WTC11 (cell line): ENCODE results near the gene PTGS1.

Experiments used
- CREB1 ChIP-seq: sonication (generic); formaldehyde crosslinking; IDR thresholded peaks from 2 replicates; pipeline ENCODE4 v1.8.0; 2023; ENCODE audit warnings: mild to moderate bottlenecking, missing genetic modification reagents
- FOXP1 ChIP-seq: sonication (generic); formaldehyde crosslinking; IDR thresholded peaks from 2 replicates; pipeline ENCODE4 v1.8.0; 2022; ENCODE audit warnings: missing genetic modification reagents, mild to moderate bottlenecking, moderate library complexity, borderline replicate concordance
- JUN ChIP-seq: sonication (generic); formaldehyde crosslinking; IDR thresholded peaks from 2 replicates; pipeline ENCODE4 v1.8.0; 2023; ENCODE audit warnings: mild to moderate bottlenecking, missing genetic modification reagents
- KAT7 ChIP-seq: sonication (generic); formaldehyde crosslinking; IDR thresholded peaks from 2 replicates; pipeline ENCODE4 v1.8.1; 2023; ENCODE audit warnings: missing genetic modification reagents, mild to moderate bottlenecking, borderline replicate concordance
- TEAD4 ChIP-seq: sonication (generic); formaldehyde crosslinking; IDR thresholded peaks from 2 replicates; pipeline ENCODE4 v1.8.0; 2022; ENCODE audit warnings: mild to moderate bottlenecking, missing genetic modification reagents
- ZNF138 ChIP-seq: sonication (generic); formaldehyde crosslinking; conservative IDR thresholded peaks from 2 replicates; pipeline ENCODE4 v1.8.1; 2022; ENCODE audit warnings: mild to moderate bottlenecking, moderate library complexity, missing genetic modification reagents
- ZNF416 ChIP-seq: fragments of 250-450 bp; sonication (Bioruptor Pico); IDR thresholded peaks from 2 replicates; pipeline ENCODE4 v1.9.0; 2021; ENCODE audit warnings: mild to moderate bottlenecking, inconsistent platforms
- ZSCAN18 ChIP-seq: fragments of 250-450 bp; sonication (Bioruptor Pico); IDR thresholded peaks from 2 replicates; pipeline ENCODE4 v2.1.2; 2022; ENCODE audit warnings: mild to moderate bottlenecking, moderate library complexity
- TF ChIP-seq, protein P1 (sequence below): sonication (generic); formaldehyde crosslinking; IDR thresholded peaks from 2 replicates; pipeline ENCODE4 v1.8.0; 2022; ENCODE audit warnings: mild to moderate bottlenecking, missing genetic modification reagents
- TF ChIP-seq, protein P2 (sequence below): fragments of 200-600 bp; IDR thresholded peaks from 2 replicates; pipeline ENCODE4 v1.8.0; 2022; ENCODE audit warnings: antibody characterized with exemption
- TF ChIP-seq, protein P3 (sequence below): sonication (generic); formaldehyde crosslinking; conservative IDR thresholded peaks from 2 replicates; pipeline ENCODE4 v1.8.1; 2022; ENCODE audit warnings: mild to moderate bottlenecking, missing genetic modification reagents
- TF ChIP-seq, protein P4 (sequence below): sonication (generic); formaldehyde crosslinking; IDR thresholded peaks from 2 replicates; pipeline ENCODE4 v1.8.0; 2022; ENCODE audit warnings: mild to moderate bottlenecking, missing genetic modification reagents

DNA sequence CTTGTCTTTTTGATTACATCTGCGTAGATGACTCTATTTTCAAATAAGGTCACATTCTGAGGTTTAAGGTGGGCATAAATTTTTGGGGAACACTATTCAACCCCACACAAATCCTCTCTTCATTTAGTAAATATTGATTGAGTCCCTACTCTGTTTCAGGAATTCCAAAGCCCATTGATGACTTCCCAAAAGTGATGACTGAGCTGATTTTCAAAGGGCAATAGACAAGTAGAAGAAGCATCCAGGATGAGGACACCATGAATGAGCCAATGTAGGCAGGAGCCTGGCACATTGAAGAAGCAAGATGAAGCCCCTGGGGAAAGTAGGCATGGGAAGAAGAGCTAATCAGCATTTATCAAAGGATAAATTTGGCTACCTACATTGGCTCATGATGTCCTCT is 71.7 kb downstream of the PTGS1 start:
- TF ChIP-seq JUN (CRISPR knock-in tag) = no peak
- TF ChIP-seq, protein P1, sequence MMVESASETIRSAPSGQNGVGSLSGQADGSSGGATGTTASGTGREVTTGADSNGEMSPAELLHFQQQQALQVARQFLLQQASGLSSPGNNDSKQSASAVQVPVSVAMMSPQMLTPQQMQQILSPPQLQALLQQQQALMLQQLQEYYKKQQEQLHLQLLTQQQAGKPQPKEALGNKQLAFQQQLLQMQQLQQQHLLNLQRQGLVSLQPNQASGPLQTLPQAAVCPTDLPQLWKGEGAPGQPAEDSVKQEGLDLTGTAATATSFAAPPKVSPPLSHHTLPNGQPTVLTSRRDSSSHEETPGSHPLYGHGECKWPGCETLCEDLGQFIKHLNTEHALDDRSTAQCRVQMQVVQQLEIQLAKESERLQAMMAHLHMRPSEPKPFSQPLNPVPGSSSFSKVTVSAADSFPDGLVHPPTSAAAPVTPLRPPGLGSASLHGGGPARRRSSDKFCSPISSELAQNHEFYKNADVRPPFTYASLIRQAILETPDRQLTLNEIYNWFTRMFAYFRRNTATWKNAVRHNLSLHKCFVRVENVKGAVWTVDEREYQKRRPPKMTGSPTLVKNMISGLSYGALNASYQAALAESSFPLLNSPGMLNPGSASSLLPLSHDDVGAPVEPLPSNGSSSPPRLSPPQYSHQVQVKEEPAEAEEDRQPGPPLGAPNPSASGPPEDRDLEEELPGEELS = no peak
- TF ChIP-seq FOXP1 (CRISPR knock-in tag) = no peak
- TF ChIP-seq, protein P2, sequence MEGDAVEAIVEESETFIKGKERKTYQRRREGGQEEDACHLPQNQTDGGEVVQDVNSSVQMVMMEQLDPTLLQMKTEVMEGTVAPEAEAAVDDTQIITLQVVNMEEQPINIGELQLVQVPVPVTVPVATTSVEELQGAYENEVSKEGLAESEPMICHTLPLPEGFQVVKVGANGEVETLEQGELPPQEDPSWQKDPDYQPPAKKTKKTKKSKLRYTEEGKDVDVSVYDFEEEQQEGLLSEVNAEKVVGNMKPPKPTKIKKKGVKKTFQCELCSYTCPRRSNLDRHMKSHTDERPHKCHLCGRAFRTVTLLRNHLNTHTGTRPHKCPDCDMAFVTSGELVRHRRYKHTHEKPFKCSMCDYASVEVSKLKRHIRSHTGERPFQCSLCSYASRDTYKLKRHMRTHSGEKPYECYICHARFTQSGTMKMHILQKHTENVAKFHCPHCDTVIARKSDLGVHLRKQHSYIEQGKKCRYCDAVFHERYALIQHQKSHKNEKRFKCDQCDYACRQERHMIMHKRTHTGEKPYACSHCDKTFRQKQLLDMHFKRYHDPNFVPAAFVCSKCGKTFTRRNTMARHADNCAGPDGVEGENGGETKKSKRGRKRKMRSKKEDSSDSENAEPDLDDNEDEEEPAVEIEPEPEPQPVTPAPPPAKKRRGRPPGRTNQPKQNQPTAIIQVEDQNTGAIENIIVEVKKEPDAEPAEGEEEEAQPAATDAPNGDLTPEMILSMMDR = no peak
- TF ChIP-seq KAT7 (CRISPR knock-in tag) = no peak
- no peak for TF ChIP-seq ZSCAN18
- TF ChIP-seq TEAD4 (CRISPR knock-in tag) = no peak
- TF ChIP-seq, protein P3, sequence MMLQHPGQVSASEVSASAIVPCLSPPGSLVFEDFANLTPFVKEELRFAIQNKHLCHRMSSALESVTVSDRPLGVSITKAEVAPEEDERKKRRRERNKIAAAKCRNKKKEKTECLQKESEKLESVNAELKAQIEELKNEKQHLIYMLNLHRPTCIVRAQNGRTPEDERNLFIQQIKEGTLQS (CRISPR knock-in tag) = no peak
- TF ChIP-seq, protein P4, sequence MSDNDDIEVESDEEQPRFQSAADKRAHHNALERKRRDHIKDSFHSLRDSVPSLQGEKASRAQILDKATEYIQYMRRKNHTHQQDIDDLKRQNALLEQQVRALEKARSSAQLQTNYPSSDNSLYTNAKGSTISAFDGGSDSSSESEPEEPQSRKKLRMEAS (CRISPR knock-in tag) = no peak
- no peak for TF ChIP-seq ZNF138 (CRISPR knock-in tag)
- no peak for TF ChIP-seq ZNF416 (CRISPR knock-in tag)
- TF ChIP-seq CREB1 (CRISPR knock-in tag) = no peak
